ENCODE data around the gene RHBG.

RHBG gene

GRCh38 chr1:156431366-156431765, 62.4 kb downstream of the RHBG start:
- H4K8ac ChIP-seq (ENCODE audit: low read length): no peak overlapping the region
- H3K27me3 ChIP-seq (ENCODE audit: control insufficient read depth in 1 of 2, insufficient read depth in 1 of 2, low read length in 2 of 2): peaks cover 96 to 98% of the 10 kb centered on the region in 2 experiments
- H3K14ac ChIP-seq (ENCODE audit: low read length in 2 of 2): no peak overlapping the region
- no peak overlapping the region for H2BK5ac ChIP-seq (ENCODE audit: low read depth, low read length, poor library complexity, severe bottlenecking)
- H4K91ac ChIP-seq (ENCODE audit: low read length): no peak overlapping the region
- no peak overlapping the region for H3K4me2 ChIP-seq (ENCODE audit: low read length, poor library complexity, severe bottlenecking)
- peaks cover 0 to 3% of the 10 kb centered on the region in 2 experiments for H3K36me3 ChIP-seq (ENCODE audit: control insufficient read depth in 1 of 2, insufficient read depth in 2 of 2, low read depth in 1 of 2, low read length in 2 of 2)
- no peak overlapping the region for H3K27ac ChIP-seq (ENCODE audit: low read length, poor library complexity, severe bottlenecking)
- peaks cover 11% of the 10 kb centered on the region for H3K4me1 ChIP-seq (ENCODE audit: control insufficient read depth, insufficient read depth, low read depth, low read length)
- H2BK15ac ChIP-seq (ENCODE audit: low read depth, poor library complexity, severe bottlenecking): no peak overlapping the region
- H2BK12ac ChIP-seq (ENCODE audit: low read length in 2 of 2): no peak overlapping the region
- no peak overlapping the region for H2BK120ac ChIP-seq (ENCODE audit: low read depth, low read length)
- no peak for DNase-seq
- no CpG with 5 or more reads among the region's 4 CpGs for WGBS
- no peak overlapping the region for H2AFZ ChIP-seq (ENCODE audit: low read depth, low read length)
- H3K9ac ChIP-seq (ENCODE audit: low read length): no peak overlapping the region
- H3K23ac ChIP-seq (ENCODE audit: low read length in 2 of 2): no peak overlapping the region
- H3K18ac ChIP-seq (ENCODE audit: low read depth in 1 of 2, low read length in 2 of 2): no peak overlapping the region
- peaks cover 4% of the 10 kb centered on the region for H3K9me3 ChIP-seq (ENCODE audit: control insufficient read depth, low read length)
- H3K4ac ChIP-seq (ENCODE audit: low read depth in 1 of 2, low read length in 2 of 2): no peak overlapping the region
- no peak overlapping the region for H2AK5ac ChIP-seq (ENCODE audit: low read length, severe bottlenecking)
- H3K4me3 ChIP-seq (ENCODE audit: insufficient read depth in 1 of 2, low read depth in 1 of 2, low read length in 2 of 2): no peak overlapping the region
- no peaks in the 10 kb centered on the region for H3K79me1 ChIP-seq (replicated peaks; ENCODE audit: low read length, poor library complexity, severe bottlenecking)

DNA sequence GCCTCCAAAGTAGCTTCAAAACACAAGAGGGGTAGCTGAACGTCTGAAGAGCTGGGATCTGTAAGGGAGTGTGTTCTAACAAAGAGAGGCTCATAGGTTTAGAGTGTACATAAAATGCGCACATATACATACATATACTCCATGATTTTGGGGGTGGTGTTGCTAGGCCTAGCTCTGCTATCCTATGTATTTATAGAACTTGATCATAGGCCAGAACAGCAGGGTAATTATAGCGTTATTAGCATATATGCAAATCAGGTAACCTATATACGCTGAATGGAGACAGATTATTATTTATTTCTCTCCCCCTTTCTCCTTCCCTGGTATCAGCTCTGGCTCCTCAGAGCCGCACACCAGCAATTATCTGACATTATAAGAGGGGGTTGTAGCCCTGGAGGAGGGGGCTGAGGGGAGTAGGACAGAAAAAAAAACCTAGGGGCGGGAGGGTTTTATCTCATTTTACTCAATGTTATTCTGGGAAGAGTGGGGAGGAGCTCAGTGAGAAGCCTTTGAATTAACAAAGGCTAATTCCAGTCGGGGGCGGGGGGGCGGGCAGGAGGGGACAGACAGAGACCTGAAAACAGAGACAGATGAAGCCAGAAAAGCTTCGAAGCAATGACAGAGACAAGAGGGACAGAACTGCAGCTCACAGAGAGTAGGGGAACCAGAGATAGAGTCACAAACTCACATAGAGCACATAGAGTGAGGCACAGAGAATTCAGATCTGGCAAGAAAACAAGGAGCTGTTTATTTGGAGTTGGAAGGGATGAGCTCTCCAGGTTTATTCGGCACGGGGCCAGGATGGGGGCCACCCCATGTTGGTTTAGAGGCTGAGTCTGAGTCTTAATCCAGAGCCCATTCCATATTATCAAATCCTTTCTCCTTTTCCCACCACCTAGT, 63.0 kb downstream of the RHBG start:
- no peak overlapping the region for H2BK5ac ChIP-seq (ENCODE audit: low read depth, low read length, poor library complexity, severe bottlenecking)
- H3K9me3 ChIP-seq (ENCODE audit: control insufficient read depth, low read length): peaks cover 4% of the 10 kb centered on the region
- peaks cover 12% of the 10 kb centered on the region for H3K4me1 ChIP-seq (ENCODE audit: control insufficient read depth, insufficient read depth, low read depth, low read length)
- peaks cover 0 to 3% of the 10 kb centered on the region in 2 experiments for H3K36me3 ChIP-seq (ENCODE audit: control insufficient read depth in 1 of 2, insufficient read depth in 2 of 2, low read depth in 1 of 2, low read length in 2 of 2)
- H3K4ac ChIP-seq (ENCODE audit: low read depth in 1 of 2, low read length in 2 of 2): no peak overlapping the region
- H3K4me2 ChIP-seq (ENCODE audit: low read length, poor library complexity, severe bottlenecking): no peak overlapping the region
- H3K4me3 ChIP-seq (ENCODE audit: insufficient read depth in 1 of 2, low read depth in 1 of 2, low read length in 2 of 2): no peak overlapping the region
- no peak for DNase-seq
- no peak overlapping the region for H3K18ac ChIP-seq (ENCODE audit: low read depth in 1 of 2, low read length in 2 of 2)
- no peak overlapping the region for H4K91ac ChIP-seq (ENCODE audit: low read length)
- no peak overlapping the region for H2BK120ac ChIP-seq (ENCODE audit: low read depth, low read length)
- H3K9ac ChIP-seq (ENCODE audit: low read length): no peak overlapping the region
- no peak overlapping the region for H4K8ac ChIP-seq (ENCODE audit: low read length)
- H3K23ac ChIP-seq (ENCODE audit: low read length in 2 of 2): peak overlapping the region in 1 of 2 experiments; percentile 74
- no peak overlapping the region for H3K14ac ChIP-seq (ENCODE audit: low read length in 2 of 2)
- H3K79me1 ChIP-seq (replicated peaks; ENCODE audit: low read length, poor library complexity, severe bottlenecking): no peaks in the 10 kb centered on the region
- 3% methylated on average over 7 of the region's 12 CpGs for WGBS
- H3K27me3 ChIP-seq (ENCODE audit: control insufficient read depth in 1 of 2, insufficient read depth in 1 of 2, low read length in 2 of 2): peaks cover 96 to 98% of the 10 kb centered on the region in 2 experiments
- H2BK15ac ChIP-seq (ENCODE audit: low read depth, poor library complexity, severe bottlenecking): no peak overlapping the region
- no peak overlapping the region for H2AK5ac ChIP-seq (ENCODE audit: low read length, severe bottlenecking)
- H2AFZ ChIP-seq (ENCODE audit: low read depth, low read length): no peak overlapping the region
- H2BK12ac ChIP-seq (ENCODE audit: low read length in 2 of 2): no peak overlapping the region
- H3K27ac ChIP-seq (ENCODE audit: low read length, poor library complexity, severe bottlenecking): no peak overlapping the region

- H2AFZ ChIP-seq (ENCODE audit: low read depth, low read length): no peak overlapping the region
- peaks cover 4% of the 10 kb centered on the region for H3K9me3 ChIP-seq (ENCODE audit: control insufficient read depth, low read length)
- H3K4me3 ChIP-seq (ENCODE audit: insufficient read depth in 1 of 2, low read depth in 1 of 2, low read length in 2 of 2): no peak overlapping the region
- H3K9ac ChIP-seq (ENCODE audit: low read length): no peak overlapping the region
- under 1% methylated on average over 11 of the region's 11 CpGs for WGBS
- H2BK15ac ChIP-seq (ENCODE audit: low read depth, poor library complexity, severe bottlenecking): no peak overlapping the region
- H3K4me2 ChIP-seq (ENCODE audit: low read length, poor library complexity, severe bottlenecking): no peak overlapping the region
- no peaks in the 10 kb centered on the region for H3K79me1 ChIP-seq (replicated peaks; ENCODE audit: low read length, poor library complexity, severe bottlenecking)
- no peak overlapping the region for H3K4ac ChIP-seq (ENCODE audit: low read depth in 1 of 2, low read length in 2 of 2)
- no peak overlapping the region for H4K91ac ChIP-seq (ENCODE audit: low read length)
- peaks cover 12% of the 10 kb centered on the region for H3K4me1 ChIP-seq (ENCODE audit: control insufficient read depth, insufficient read depth, low read depth, low read length)
- no peak overlapping the region for H3K18ac ChIP-seq (ENCODE audit: low read depth in 1 of 2, low read length in 2 of 2)
- no peak overlapping the region for H2BK5ac ChIP-seq (ENCODE audit: low read depth, low read length, poor library complexity, severe bottlenecking)
- no peak for DNase-seq
- peaks cover 96 to 98% of the 10 kb centered on the region in 2 experiments for H3K27me3 ChIP-seq (ENCODE audit: control insufficient read depth in 1 of 2, insufficient read depth in 1 of 2, low read length in 2 of 2)
- H3K27ac ChIP-seq (ENCODE audit: low read length, poor library complexity, severe bottlenecking): no peak overlapping the region
- no peak overlapping the region for H2BK120ac ChIP-seq (ENCODE audit: low read depth, low read length)
- H3K36me3 ChIP-seq (ENCODE audit: control insufficient read depth in 1 of 2, insufficient read depth in 2 of 2, low read depth in 1 of 2, low read length in 2 of 2): peaks cover 0 to 3% of the 10 kb centered on the region in 2 experiments
- H4K8ac ChIP-seq (ENCODE audit: low read length): no peak overlapping the region
- H3K23ac ChIP-seq (ENCODE audit: low read length in 2 of 2): peak overlapping the region in 1 of 2 experiments; percentile 74
- no peak overlapping the region for H2AK5ac ChIP-seq (ENCODE audit: low read length, severe bottlenecking)
- no peak overlapping the region for H3K14ac ChIP-seq (ENCODE audit: low read length in 2 of 2)
- no peak overlapping the region for H2BK12ac ChIP-seq (ENCODE audit: low read length in 2 of 2)
Observed at GRCh38 chr1:156432669-156433018, 63.6 kb downstream of the RHBG start.

- H3K4ac ChIP-seq (ENCODE audit: low read depth in 1 of 2, low read length in 2 of 2): no peak overlapping the region
- no peak overlapping the region for H2AFZ ChIP-seq (ENCODE audit: low read depth, low read length)
- no peak for DNase-seq
- H2AK5ac ChIP-seq (ENCODE audit: low read length, severe bottlenecking): no peak overlapping the region
- no peak overlapping the region for H2BK120ac ChIP-seq (ENCODE audit: low read depth, low read length)
- H3K4me1 ChIP-seq (ENCODE audit: control insufficient read depth, insufficient read depth, low read depth, low read length): peaks cover 12% of the 10 kb centered on the region
- no peak overlapping the region for H3K9ac ChIP-seq (ENCODE audit: low read length)
- H2BK5ac ChIP-seq (ENCODE audit: low read depth, low read length, poor library complexity, severe bottlenecking): no peak overlapping the region
- H2BK15ac ChIP-seq (ENCODE audit: low read depth, poor library complexity, severe bottlenecking): no peak overlapping the region
- no peak overlapping the region for H3K4me3 ChIP-seq (ENCODE audit: insufficient read depth in 1 of 2, low read depth in 1 of 2, low read length in 2 of 2)
- no peak overlapping the region for H3K4me2 ChIP-seq (ENCODE audit: low read length, poor library complexity, severe bottlenecking)
- peaks cover 0 to 3% of the 10 kb centered on the region in 2 experiments for H3K36me3 ChIP-seq (ENCODE audit: control insufficient read depth in 1 of 2, insufficient read depth in 2 of 2, low read depth in 1 of 2, low read length in 2 of 2)
- H3K27me3 ChIP-seq (ENCODE audit: control insufficient read depth in 1 of 2, insufficient read depth in 1 of 2, low read length in 2 of 2): peaks cover 96 to 98% of the 10 kb centered on the region in 2 experiments
- no peak overlapping the region for H3K27ac ChIP-seq (ENCODE audit: low read length, poor library complexity, severe bottlenecking)
- H4K91ac ChIP-seq (ENCODE audit: low read length): no peak overlapping the region
- no peak overlapping the region for H3K23ac ChIP-seq (ENCODE audit: low read length in 2 of 2)
- H3K14ac ChIP-seq (ENCODE audit: low read length in 2 of 2): no peak overlapping the region
- no peak overlapping the region for H4K8ac ChIP-seq (ENCODE audit: low read length)
- H3K79me1 ChIP-seq (replicated peaks; ENCODE audit: low read length, poor library complexity, severe bottlenecking): no peaks in the 10 kb centered on the region
- H3K18ac ChIP-seq (ENCODE audit: low read depth in 1 of 2, low read length in 2 of 2): no peak overlapping the region
- peaks cover 4% of the 10 kb centered on the region for H3K9me3 ChIP-seq (ENCODE audit: control insufficient read depth, low read length)
- no peak overlapping the region for H2BK12ac ChIP-seq (ENCODE audit: low read length in 2 of 2)
- WGBS: 33% methylated on average over 3 of the region's 4 CpGs
Observed at GRCh38 chr1:156433032-156433431, 64.0 kb downstream of the RHBG start.
